CD4-positive, alpha-beta T cell (primary cell): ENCODE data around the gene UBQLN4. TPM values are rescaled to one million over a fixed set of nuclear protein-coding genes. Genes with fewer than 3 reads are reported as not detected.
A peak's percentile ranks its signal among the peaks of the same experiment; 100 is the strongest.

Experiments used
- ATAC-seq: fragments of 200-7000 bp; cut with Tn5 transposase; one replicate; pipeline ENCODE4 v1.10.0; 2022; ENCODE audit warnings: mild to moderate bottlenecking; ENCODE audit not compliant: poor library complexity
- CTCF ChIA-PET: fragments of 350-600 bp; sonication (Branson Sonifier 250); formaldehyde crosslinking; loops from one replicate; lab custom pipeline; 2021; ENCODE audit warnings: antibody characterized with exemption, inconsistent platforms; lab: Charles Lee
- POLR2A ChIA-PET: fragments of 350-600 bp; sonication (Branson Sonifier 250); formaldehyde crosslinking; loops from one replicate; lab custom pipeline; 2021; ENCODE audit warnings: antibody characterized with exemption, inconsistent platforms; lab: Charles Lee
- DNase-seq, 14 experiments: peaks; one replicate each; pipeline ENCODE4 v3.0.0-alpha.2; 2013 to 2020; ENCODE audit warnings: mixed read lengths in 2 of 14
- H3K27ac ChIP-seq, 2 donors: one replicate each; pipeline versions ENCODE4 v1.5.1 to v1.7.0; 2013; ENCODE audit warnings: low read length in 2 of 2, low read depth in 1 of 2, mild to moderate bottlenecking in 1 of 2
- H3K27me3 ChIP-seq, 2 experiments: 1 replicate in 1 of 2; 2 replicates in 1 of 2; pipeline versions ENCODE4 v1.6.1 to v1.7.0; 2013; ENCODE audit warnings: low read length in 2 of 2, control low read depth in 1 of 2, mild to moderate bottlenecking in 1 of 2, moderate library complexity in 1 of 2; ENCODE audit not compliant: insufficient read depth in 2 of 2, control insufficient read depth in 1 of 2
- H3K36me3 ChIP-seq: one replicate; pipeline ENCODE4 v1.6.1; 2013; ENCODE audit warnings: low read length, control low read depth; ENCODE audit not compliant: insufficient read depth
- H3K4me1 ChIP-seq: one replicate; pipeline ENCODE4 v1.6.1; 2013; ENCODE audit warnings: low read length, control low read depth; ENCODE audit not compliant: insufficient read depth
- H3K4me3 ChIP-seq: one replicate; pipeline ENCODE4 v1.5.1; 2013; ENCODE audit warnings: mild to moderate bottlenecking, low read length, moderate library complexity
- H3K9me3 ChIP-seq, 2 experiments: 1 replicate in 1 of 2; 2 replicates in 1 of 2; pipeline versions ENCODE4 v1.6.1 to v1.7.0; 2013; ENCODE audit warnings: low read length in 2 of 2, mild to moderate bottlenecking in 2 of 2, control low read depth in 1 of 2, moderate library complexity in 1 of 2; ENCODE audit not compliant: control insufficient read depth in 1 of 2, insufficient read depth in 1 of 2
- H3K27ac Mint-ChIP-seq: one replicate; pipeline ENCODE4 v1.8.0; 2020; ENCODE audit warnings: mixed read lengths
- H3K27me3 Mint-ChIP-seq: one replicate; pipeline ENCODE4 v1.8.0; 2021; ENCODE audit warnings: mixed read lengths
- H3K36me3 Mint-ChIP-seq: one replicate; pipeline ENCODE4 v1.8.0; 2021; ENCODE audit warnings: low read depth, mixed read lengths
- H3K4me1 Mint-ChIP-seq: one replicate; pipeline ENCODE4 v1.8.0; 2021; ENCODE audit warnings: low read depth, mixed read lengths
- H3K4me3 Mint-ChIP-seq: one replicate; pipeline ENCODE4 v1.8.0; 2020; ENCODE audit warnings: mild to moderate bottlenecking, mixed read lengths
- H3K9me3 Mint-ChIP-seq: one replicate; pipeline ENCODE4 v1.8.0; 2020; ENCODE audit warnings: mixed read lengths
- CTCF ChIP-seq: fragments of 200-600 bp; IDR thresholded peaks from one replicate; pipeline ENCODE4 v1.8.0; 2022; ENCODE audit warnings: antibody characterized with exemption, mild to moderate bottlenecking
- intact Hi-C, 2 experiments: fragments of 100-400 bp; cut with DNase I in 1 of 2; cut with micrococcal nuclease in 1 of 2; formaldehyde crosslinking; loops; one replicate each; pipeline versions ENCODE4 v1.15.1 to v1.9.0; 2023 to 2025; cut with DNase I, micrococcal nuclease
- total RNA-seq, 174 experiments: library from RNA in 2 of 174; stranded (reverse) in 2 of 174; gene quantifications; one replicate each; pipeline ENCODE4 v1.2.3 and lab custom pipeline; 2021 to 2026

UBQLN4 gene
- total RNA-seq, 2 experiments from 2014 or later = 10.6 to 11.9 TPM

DNA sequence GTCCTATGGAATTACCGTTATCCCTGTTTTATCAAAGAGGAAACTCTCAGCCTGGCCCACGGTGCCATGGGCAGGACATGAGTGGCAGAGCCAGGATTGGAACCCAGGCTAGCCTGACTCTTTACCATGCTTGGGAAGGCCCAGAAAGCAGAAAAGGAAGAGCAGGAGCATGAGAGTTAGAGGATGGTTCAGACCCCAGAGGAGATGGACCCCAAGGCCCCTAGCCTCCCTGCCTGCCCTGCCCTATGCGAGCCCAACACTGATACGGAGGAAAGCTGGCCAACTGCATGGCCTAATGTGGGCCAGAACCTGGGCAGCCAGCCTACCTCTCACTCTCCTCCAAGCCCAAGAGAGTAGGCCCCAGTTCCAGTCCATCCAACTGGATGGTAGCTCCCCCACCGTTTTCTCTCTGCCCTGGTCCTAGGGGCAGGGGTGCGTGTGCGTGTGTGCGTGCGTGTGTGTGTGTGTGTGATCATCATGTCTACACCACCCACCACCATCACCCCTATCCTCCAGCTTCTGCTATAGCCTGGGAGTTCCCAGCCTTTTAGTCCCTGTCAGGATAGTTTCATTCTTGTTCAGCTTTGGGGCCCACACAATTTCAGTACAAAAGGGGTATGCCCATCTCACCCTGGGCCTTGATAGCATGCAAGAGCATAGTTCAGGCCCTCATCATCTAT, 44.0 kb upstream of the UBQLN4 start:
- H3K4me3 ChIP-seq = no peak overlapping the region
- no peaks in the 10 kb centered on the region for H3K27me3 ChIP-seq
- Mint-ChIP-seq H3K4me3 (no peak overlapping the region), H3K27me3 (peaks cover 4% of the 10 kb centered on the region), H3K36me3 (no peaks in the 10 kb centered on the region), H3K9me3 (no peaks in the 10 kb centered on the region), H3K27ac (peak overlapping the region; percentile 82), H3K4me1 (peaks cover 39% of the 10 kb centered on the region)
- TF ChIP-seq CTCF = no peak
- H3K4me1 ChIP-seq = peaks cover 44% of the 10 kb centered on the region
- no peaks in the 10 kb centered on the region for H3K9me3 ChIP-seq
- peak in 2 of 14 experiments; percentile 56 to 62 for DNase-seq
- ChIA-PET POLR2A (interaction anchor here (0.9 to 4.3 kb wide), 6 partner anchors 9 to 128 kb away, joined by 3 to 23 read pairs (median 7); partner anchors contain the start of genes LMNA and PMF1), CTCF (interaction anchor here (0.8 to 6.8 kb wide), 18 partner anchors 9 to 127 kb away, joined by 3 to 194 read pairs (median 10); partner anchors contain the start of genes ARHGEF2, LMNA, MEX3A and PMF1)
- intact Hi-C loops = loop anchor here (1.0 kb wide), 2 partner anchors 9 to 30 kb away; no protein-coding TSS in a partner anchor
- no peak for ATAC-seq
- no peaks in the 10 kb centered on the region for H3K36me3 ChIP-seq
- H3K27ac ChIP-seq = peak overlapping the region; percentile 51 to 89

DNA sequence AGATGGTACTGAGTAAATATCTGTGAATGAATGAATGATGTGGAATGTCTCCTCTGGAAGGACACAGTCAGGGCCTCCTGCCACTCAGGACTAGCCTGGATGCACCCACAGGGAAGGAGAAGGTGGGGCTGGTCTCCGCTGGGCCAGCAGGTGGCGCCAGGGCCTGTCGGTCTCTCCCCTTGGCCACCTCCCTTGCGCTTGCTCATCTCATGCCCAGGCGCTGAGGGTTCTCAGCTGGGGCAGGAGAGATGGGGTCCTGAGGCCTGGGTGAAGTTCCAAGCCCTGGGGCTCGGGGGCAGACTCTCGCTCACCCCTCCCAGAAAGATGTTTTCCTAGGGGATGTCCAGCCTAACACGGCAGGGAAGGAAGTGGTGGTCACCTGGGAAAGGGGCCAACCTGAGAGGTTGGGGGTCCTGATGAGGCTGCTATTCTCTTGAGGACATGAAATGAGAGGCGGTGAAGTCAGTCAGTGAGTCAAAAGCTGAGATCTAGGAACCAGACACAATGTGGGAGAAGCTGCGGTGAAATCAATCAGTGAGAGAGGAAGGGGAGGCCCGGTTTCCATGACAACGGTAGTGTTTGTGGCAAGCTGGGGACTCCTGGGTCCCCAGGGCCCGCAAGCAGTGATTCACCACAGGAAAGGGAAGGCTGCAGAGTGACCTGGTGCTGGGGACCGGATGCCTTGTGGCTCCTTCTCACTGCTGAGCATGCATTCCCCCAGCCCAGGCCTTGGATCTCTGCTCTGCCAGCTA, 43.2 kb upstream of the UBQLN4 start:
- H3K4me1 ChIP-seq = peaks cover 39% of the 10 kb centered on the region
- H3K4me1 Mint-ChIP-seq = peaks cover 39% of the 10 kb centered on the region
- no peaks in the 10 kb centered on the region for H3K9me3 ChIP-seq
- H3K27ac ChIP-seq = peak overlapping the region; percentile 51 to 89
- peak; percentile 73 to 99 (median 83) for DNase-seq
- H3K36me3 ChIP-seq = no peaks in the 10 kb centered on the region
- H3K36me3 Mint-ChIP-seq = no peaks in the 10 kb centered on the region
- H3K4me3 Mint-ChIP-seq = peak overlapping the region; percentile 26
- POLR2A ChIA-PET = interaction anchor here (0.7 to 4.3 kb wide), 7 partner anchors 9 to 129 kb away, joined by 3 to 23 read pairs (median 6); partner anchors contain the start of genes LMNA and PMF1
- intact Hi-C loops = loop anchor here (1.0 kb wide), 3 partner anchors 9 to 33 kb away; no protein-coding TSS in a partner anchor
- H3K27me3 ChIP-seq = no peaks in the 10 kb centered on the region
- CTCF ChIA-PET = interaction anchor here (0.5 to 6.8 kb wide), 22 partner anchors 9 to 143 kb away, joined by 3 to 194 read pairs (median 5); partner anchors contain the start of genes ARHGEF2, LMNA, MEX3A and PMF1
- peaks cover 4% of the 10 kb centered on the region for H3K27me3 Mint-ChIP-seq
- peak overlapping the region; percentile 82 for H3K27ac Mint-ChIP-seq
- no peaks in the 10 kb centered on the region for H3K9me3 Mint-ChIP-seq
- peak overlapping the region; percentile 21 for H3K4me3 ChIP-seq
- peak; percentile 93 for TF ChIP-seq CTCF
- peak; percentile 78 for ATAC-seq

GRCh38 chr1:156095906-156096508, 42.4 kb upstream of the UBQLN4 start:
- ChIA-PET CTCF (interaction anchor here (0.5 to 6.8 kb wide), 14 partner anchors 10 to 144 kb away, joined by 3 to 194 read pairs (median 14); partner anchors contain the start of genes LMNA, PMF1 and SLC25A44), POLR2A (interaction anchor here (0.7 to 4.3 kb wide), 5 partner anchors 19 to 129 kb away, joined by 3 to 23 read pairs (median 6); partner anchors contain the start of genes LMNA and PMF1)
- no peak for DNase-seq
- Mint-ChIP-seq H3K27me3 (peaks cover 4% of the 10 kb centered on the region), H3K4me3 (no peak overlapping the region), H3K27ac (peak overlapping the region; percentile 82), H3K4me1 (peaks cover 39% of the 10 kb centered on the region), H3K9me3 (no peaks in the 10 kb centered on the region), H3K36me3 (no peaks in the 10 kb centered on the region)
- H3K9me3 ChIP-seq = no peaks in the 10 kb centered on the region
- no peak for ATAC-seq
- no peak for TF ChIP-seq CTCF
- intact Hi-C loops = loop anchor here in 1 of 2 experiments (1.0 kb wide), 1 partner anchor 34 kb away; no protein-coding TSS in a partner anchor
- H3K4me3 ChIP-seq = no peak overlapping the region
- H3K27ac ChIP-seq = peak overlapping the region in 1 of 2 donors; percentile 89
- peaks cover 40% of the 10 kb centered on the region for H3K4me1 ChIP-seq
- no peaks in the 10 kb centered on the region for H3K27me3 ChIP-seq
- no peaks in the 10 kb centered on the region for H3K36me3 ChIP-seq
